ENCODE results near the gene WNT10A.

The WNT10A gene

DNA sequence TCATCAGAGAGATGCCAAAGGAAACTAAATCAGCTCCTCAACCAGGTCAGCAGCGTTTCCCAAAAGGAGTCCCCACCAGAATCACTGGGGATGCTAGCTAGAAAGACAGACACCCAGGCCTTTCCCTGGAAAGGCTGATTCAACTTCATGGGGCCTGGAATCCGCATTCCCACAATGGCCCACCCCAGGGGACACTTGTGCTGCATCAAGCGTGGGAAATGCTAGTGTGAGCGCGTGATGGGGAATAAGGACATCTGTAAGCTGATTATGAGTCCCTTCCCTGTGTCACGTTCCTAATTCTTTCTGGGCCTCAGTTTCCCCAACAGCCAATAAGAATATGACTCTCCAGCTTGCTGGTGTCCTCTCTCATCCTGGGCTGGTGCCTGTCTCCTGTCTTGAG, 2.2 kb upstream of the WNT10A start:
- DNase-seq, result peak; percentile 3

GRCh38 chr2:218878926-218879761, 1.5 kb upstream of the WNT10A start:
- peak; percentile 54 for DNase-seq

DNA sequence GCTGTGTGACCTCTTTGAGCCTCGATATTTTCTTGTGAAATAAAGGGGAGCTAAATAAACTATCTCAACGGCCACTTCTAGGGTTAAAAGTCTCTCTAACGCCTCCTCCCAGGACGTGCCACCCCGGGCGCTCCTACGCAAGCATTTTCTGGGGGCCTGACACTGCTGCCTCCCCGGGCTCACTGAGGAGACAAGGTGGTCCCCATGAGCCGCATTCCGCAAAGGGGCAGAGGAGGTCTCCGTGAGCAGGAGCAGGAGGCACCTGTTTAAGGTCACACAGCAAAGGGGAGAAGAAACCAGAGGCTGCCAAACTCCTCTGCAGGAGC, 913 bp upstream of the WNT10A start:
- DNase-seq, result peak; percentile 14

GRCh38 chr2:218880859-218881594, 375 bp downstream of the WNT10A start:
- DNase-seq, result no peak

DNA sequence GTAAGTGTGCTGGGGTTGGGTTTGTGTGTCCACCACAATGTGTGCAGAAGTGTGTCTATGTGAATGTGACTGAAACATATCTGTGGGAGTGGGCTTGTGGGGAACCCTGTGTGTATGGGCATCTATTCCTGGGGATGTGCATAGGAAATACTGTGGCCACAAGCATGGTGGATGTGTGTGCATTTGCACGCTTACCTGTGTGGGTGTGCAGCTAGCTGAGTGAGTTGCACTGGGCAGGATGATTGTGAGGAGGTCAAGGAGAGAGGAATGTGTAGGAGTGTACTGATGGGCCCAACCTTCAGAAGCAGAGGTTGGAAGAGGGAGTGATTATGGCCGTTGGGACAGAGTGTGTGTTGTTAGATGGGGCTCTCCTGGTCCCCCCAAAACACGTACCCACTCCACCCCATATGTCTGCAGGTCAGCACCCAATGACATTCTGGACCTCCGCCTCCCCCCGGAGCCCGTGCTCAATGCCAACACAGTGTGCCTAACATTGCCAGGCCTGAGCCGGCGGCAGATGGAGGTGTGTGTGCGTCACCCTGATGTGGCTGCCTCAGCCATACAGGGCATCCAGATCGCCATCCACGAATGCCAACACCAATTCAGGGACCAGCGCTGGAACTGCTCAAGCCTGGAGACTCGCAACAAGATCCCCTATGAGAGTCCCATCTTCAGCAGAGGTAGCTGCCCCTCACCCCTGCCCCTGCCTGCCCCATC, 1.2 kb downstream of the WNT10A start:
- no peak for DNase-seq

DNA sequence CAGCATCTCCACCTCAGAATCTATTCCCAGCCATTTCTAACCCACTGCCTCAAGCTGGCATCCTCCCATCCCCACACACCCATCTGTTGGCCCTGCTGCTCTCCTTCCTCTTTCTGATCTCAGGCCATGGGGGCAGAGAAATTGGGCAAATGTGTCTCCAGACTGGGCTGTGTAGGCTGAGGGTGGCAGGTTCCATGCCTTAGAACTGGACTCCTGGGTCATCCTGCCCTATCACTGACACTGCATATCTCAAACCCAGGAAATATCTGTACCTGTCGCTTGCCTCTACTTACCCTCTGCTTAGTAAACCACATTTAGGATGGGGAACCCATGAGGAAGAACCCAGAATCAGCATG, 1.8 kb downstream of the WNT10A start:
- DNase-seq, result no peak

DNA sequence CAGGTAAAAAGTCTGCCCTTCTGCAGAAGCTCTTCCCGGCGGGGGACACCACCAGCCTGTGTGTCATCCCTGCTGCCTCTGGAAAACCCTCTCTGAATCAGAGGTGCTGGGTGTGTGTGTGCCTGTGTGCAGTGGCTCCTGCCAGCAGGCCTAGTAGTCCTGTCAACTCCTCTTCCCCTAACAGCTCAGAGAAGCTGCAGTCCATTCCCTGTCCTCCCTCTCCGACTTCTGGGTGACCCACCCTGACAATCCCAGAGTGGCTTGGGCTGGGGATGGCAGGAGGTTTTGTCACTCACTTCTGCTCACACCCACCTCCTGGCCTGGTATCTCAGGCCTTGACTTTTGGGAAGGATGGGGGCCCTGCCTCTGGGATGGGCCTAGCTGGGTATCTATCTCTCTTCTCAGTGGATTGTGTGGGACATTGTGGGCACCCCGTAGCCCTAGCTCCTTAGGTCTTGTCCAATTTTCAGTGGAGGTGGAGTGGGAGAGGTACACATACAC, 2.3 kb downstream of the WNT10A start:
- DNase-seq, result no peak

DNA sequence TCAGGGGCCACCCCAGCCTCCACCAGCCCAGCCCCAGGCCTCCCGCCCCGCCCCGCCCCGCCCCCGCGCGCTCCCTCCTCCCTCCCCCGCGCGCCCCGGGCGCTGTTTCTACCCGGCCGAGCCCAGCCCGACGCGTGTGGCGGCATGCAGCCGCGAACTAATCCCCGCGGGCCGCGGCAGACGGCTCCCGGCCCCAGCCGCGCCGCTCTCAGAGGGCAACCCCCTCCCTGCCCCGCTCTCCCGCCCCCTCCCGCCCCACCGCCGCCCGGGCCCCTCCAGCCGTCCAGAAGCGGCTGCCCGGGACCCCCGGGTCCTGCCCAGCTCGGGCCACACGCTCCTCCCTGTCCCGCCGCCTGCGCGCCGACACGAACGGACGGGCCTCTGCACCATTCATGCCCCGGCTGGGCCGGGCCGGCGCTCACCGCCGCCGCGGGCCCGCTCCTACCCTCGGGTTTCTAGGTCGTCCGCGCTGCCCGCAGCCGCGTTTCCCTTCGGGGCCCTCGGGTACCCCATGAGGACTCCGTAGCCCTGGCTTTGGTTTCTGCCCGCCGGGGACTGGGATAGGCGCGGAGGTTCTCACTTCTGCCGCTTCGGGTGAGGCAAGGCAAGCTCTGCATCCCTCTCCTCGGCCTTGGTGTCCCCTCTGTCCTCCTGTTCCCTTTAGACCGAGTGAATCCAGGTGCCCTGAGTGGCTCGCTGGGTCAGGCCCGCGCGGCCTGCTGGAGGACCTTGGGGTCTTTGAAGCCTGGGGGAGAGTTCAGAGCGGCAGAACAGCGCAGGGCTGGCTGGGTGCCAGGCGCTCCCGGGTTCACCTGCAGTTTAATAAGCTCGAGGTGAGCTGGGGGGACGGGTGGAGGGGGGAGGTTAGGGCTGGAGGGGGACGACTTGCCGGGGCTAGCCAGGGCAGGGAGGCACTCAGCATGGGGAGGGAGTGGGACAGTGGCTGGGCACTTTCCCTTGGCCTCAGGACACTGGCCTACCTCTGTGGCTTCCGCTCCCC, 3.1 kb downstream of the WNT10A start:
- DNase-seq, result no peak

DNA sequence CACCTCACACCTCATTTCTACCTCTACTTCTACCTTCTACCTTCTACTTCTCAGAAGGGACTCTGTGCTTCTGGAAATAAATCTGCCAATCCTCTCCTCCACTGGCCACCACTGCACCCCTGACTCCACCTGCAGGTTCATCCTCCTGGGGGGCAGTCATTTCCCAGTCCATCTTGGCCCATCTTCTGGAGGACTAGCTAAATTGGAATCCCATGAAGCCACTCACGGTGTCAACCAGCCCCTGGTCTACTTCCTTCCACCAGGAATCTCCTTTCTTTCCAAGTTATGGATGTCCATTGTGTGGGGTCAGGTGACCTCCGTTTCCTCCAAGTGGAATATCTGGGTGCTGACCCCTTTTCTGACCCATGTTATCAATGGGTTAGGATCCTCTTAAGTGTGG, 3.9 kb downstream of the WNT10A start:
- no peak for DNase-seq

GRCh38 chr2:218885981-218886947, 5.6 kb downstream of the WNT10A start:
- DNase-seq, result no peak

- DNase-seq, result no peak
Observed at GRCh38 chr2:218887079-218887478, 6.4 kb downstream of the WNT10A start.

GRCh38 chr2:218888341-218888740, 7.7 kb downstream of the WNT10A start:
- no peak for DNase-seq

DNA sequence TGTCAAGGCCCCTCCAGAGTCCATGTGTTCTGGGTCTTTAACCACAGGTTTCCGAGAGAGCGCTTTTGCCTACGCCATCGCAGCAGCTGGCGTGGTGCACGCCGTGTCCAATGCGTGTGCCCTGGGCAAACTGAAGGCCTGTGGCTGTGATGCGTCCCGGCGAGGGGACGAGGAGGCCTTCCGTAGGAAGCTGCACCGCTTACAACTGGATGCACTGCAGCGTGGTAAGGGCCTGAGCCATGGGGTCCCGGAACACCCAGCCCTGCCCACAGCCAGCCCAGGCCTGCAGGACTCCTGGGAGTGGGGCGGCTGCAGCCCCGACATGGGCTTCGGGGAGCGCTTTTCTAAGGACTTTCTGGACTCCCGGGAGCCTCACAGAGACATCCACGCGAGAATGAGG, 9.3 kb downstream of the WNT10A start:
- DNase-seq, result no peak

DNA sequence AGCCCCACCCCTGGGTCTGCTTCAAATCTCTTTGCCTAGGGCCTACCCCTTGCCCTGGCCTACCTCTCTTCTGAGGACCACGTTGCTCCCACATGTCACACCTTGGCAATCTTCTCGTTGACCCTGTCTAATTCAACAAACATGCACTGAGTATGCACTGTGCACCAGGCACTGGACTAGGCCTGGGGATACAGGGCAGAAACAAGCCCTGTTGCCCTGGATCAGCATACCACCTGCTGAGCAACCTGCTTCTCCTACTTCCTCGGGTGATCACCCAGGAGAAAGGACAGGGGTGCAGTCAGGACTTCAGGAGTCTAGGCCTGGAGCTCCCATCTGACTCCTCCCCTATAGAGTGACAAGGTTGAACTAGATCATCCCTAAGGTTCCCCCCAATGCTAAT, 9.7 kb downstream of the WNT10A start:
- DNase-seq, result no peak

- DNase-seq, result no peak
Observed at GRCh38 chr2:218891275-218892135, 10.9 kb downstream of the WNT10A start.

DNA sequence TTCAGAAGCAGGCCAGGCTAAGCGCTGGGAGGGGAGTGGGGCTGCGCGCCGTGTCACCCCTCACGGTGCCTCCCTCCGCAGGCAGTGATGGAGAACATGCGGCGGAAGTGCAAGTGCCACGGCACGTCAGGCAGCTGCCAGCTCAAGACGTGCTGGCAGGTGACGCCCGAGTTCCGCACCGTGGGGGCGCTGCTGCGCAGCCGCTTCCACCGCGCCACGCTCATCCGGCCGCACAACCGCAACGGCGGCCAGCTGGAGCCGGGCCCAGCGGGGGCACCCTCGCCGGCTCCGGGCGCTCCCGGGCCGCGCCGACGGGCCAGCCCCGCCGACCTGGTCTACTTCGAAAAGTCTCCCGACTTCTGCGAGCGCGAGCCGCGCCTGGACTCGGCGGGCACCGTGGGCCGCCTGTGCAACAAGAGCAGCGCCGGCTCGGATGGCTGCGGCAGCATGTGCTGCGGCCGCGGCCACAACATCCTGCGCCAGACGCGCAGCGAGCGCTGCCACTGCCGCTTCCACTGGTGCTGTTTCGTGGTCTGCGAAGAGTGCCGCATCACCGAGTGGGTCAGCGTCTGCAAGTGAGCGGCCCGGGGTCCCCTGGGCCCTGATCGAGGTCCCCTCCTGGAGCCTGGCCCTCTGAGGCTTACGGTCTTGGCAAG, 12.2 kb downstream of the WNT10A start:
- DNase-seq, result peak; percentile 72

GRCh38 chr2:218893349-218894150, 12.9 kb downstream of the WNT10A start:
- DNase-seq, result no peak

DNA sequence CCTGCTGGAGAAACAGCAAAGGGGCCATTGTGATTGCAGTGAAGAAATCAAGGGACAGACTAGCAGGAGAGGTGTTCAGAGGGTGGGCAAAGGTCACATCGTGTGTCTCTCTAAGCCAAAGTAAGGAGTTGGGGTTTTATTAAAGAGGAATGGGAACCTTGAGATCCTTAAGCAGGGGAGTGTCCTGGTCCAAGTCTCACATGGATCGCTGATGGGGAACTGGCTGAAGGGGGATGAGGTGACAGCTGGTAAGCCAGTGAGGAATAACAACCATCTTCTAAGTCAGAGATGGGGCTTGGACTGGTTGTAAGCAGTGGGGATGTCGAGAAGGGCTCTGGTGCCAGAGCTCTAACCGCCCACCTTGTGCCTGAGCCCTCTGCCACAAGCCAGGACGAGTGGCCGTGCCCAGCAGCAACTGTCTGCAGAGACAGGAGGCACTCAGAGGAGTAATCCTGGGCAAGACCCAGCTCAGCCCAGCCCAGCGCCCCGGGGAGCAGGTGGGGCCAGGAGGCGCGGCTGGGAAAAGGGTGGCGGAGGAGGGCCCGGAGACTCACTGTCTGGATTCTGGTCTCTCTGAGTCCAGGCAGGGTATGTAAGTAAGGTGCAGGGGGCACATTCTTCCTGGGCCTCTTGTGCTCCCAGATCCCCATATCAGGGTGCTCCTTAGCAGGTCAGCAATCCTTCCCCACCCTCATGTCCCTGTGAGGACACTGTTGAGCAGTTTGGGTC, 13.7 kb downstream of the WNT10A start:
- DNase-seq, result no peak

Measured in left hindlimb (tissue), 1 donor.